Head of caudate nucleus (tissue), 42 donors: ENCODE data around the gene SEMA5A.

Experiments used
- DNase-seq, 42 donors: peaks; one replicate each; pipeline versions ENCODE4 v3.0.0 to v3.0.0-alpha.2; 2020 to 2021; ENCODE audit warnings: mixed read lengths in 7 of 42
- intact Hi-C: fragments of 100-400 bp; cut with DNase I; formaldehyde crosslinking; loops from one replicate; pipeline ENCODE4 v1.15.0; 2022

SEMA5A gene

GRCh38 chr5:9222054-9222976 lies 323.6 kb downstream of the SEMA5A start:
- intact Hi-C loops: no loop called here
- no peak for DNase-seq

GRCh38 chr5:9218358-9218757 lies 327.5 kb downstream of the SEMA5A start:
- intact Hi-C loops: no loop called here
- DNase-seq: no peak

GRCh38 chr5:9212605-9213004 lies 333.3 kb downstream of the SEMA5A start:
- intact Hi-C loops: no loop called here
- DNase-seq: no peak

GRCh38 chr5:9209846-9210492 lies 335.9 kb downstream of the SEMA5A start:
- intact Hi-C loops: loop anchor here (5.0 to 10.0 kb wide), 2 partner anchors 453 to 1285 kb away; no protein-coding TSS in a partner anchor
- DNase-seq: no peak

- DNase-seq: peak in 1 of 42 donors; percentile 43
- intact Hi-C loops: loop anchor here (5.0 to 10.0 kb wide), 2 partner anchors 451 to 1283 kb away; no protein-coding TSS in a partner anchor
Observed at GRCh38 chr5:9207817-9208418, 338.0 kb downstream of the SEMA5A start.

GRCh38 chr5:9202636-9203035 lies 343.2 kb downstream of the SEMA5A start:
- intact Hi-C loops: loop anchor here (10.0 kb wide), 1 partner anchor 1278 kb away; no protein-coding TSS in a partner anchor
- no peak for DNase-seq

GRCh38 chr5:9201761-9202160 lies 344.1 kb downstream of the SEMA5A start:
- intact Hi-C loops: loop anchor here (10.0 kb wide), 1 partner anchor 1277 kb away; no protein-coding TSS in a partner anchor
- DNase-seq: no peak

GRCh38 chr5:9201011-9201410 lies 344.9 kb downstream of the SEMA5A start:
- intact Hi-C loops: loop anchor here (10.0 kb wide), 1 partner anchor 1276 kb away; no protein-coding TSS in a partner anchor
- DNase-seq: no peak

GRCh38 chr5:9198394-9198793 lies 347.5 kb downstream of the SEMA5A start:
- DNase-seq: no peak

GRCh38 chr5:9197881-9198260 lies 348.0 kb downstream of the SEMA5A start:
- no peak for DNase-seq
- intact Hi-C loops: no loop called here

More at GRCh38 chr5:9198394-9198793, 347.5 kb downstream of the SEMA5A start:
- intact Hi-C loops: no loop called here

GRCh38 chr5:9196403-9197227 lies 349.3 kb downstream of the SEMA5A start:
- intact Hi-C loops: no loop called here
- peak in 6 of 42 donors; percentile 5 to 34 (median 16) for DNase-seq

GRCh38 chr5:9194509-9194908 lies 351.4 kb downstream of the SEMA5A start:
- no peak for DNase-seq

GRCh38 chr5:9192266-9192665 lies 353.6 kb downstream of the SEMA5A start:
- DNase-seq: peak in 2 of 42 donors; percentile 32 to 46
- intact Hi-C loops: no loop called here

More at GRCh38 chr5:9194509-9194908, 351.4 kb downstream of the SEMA5A start:
- intact Hi-C loops: no loop called here

GRCh38 chr5:9189681-9190080 lies 356.2 kb downstream of the SEMA5A start:
- no peak for DNase-seq
- intact Hi-C loops: no loop called here

GRCh38 chr5:9188956-9189355 lies 356.9 kb downstream of the SEMA5A start:
- intact Hi-C loops: no loop called here
- no peak for DNase-seq

- intact Hi-C loops: no loop called here
Observed at GRCh38 chr5:9188131-9188530, 357.7 kb downstream of the SEMA5A start.

GRCh38 chr5:9187614-9188013 lies 358.3 kb downstream of the SEMA5A start:
- DNase-seq: no peak
- intact Hi-C loops: no loop called here

More at GRCh38 chr5:9188131-9188530, 357.7 kb downstream of the SEMA5A start:
- DNase-seq: no peak

GRCh38 chr5:9186069-9186468 lies 359.8 kb downstream of the SEMA5A start:
- no peak for DNase-seq
- intact Hi-C loops: no loop called here

- intact Hi-C loops: no loop called here
- DNase-seq: no peak
Observed at GRCh38 chr5:9183992-9184391, 361.9 kb downstream of the SEMA5A start.
